GM21381 (cell line): ENCODE data around the gene KAZN.

Experiments used
- ATAC-seq: cut with Tn5 transposase; IDR thresholded peaks from one replicate; pipeline ENCODE4 v1.9.1; 2021; ENCODE audit warnings: mild to moderate bottlenecking, moderate library complexity; ENCODE audit not compliant: unreplicated experiment

The KAZN gene

GRCh38 chr1:14585728-14586127 is 12.8 kb upstream of the KAZN start:
- ATAC-seq = no peak

GRCh38 chr1:14590411-14591180 is 7.9 kb upstream of the KAZN start:
- no peak for ATAC-seq

- ATAC-seq = no peak
These were observed 6.9 kb upstream of the KAZN start for GRCh38 chr1:14591600-14591999.

DNA sequence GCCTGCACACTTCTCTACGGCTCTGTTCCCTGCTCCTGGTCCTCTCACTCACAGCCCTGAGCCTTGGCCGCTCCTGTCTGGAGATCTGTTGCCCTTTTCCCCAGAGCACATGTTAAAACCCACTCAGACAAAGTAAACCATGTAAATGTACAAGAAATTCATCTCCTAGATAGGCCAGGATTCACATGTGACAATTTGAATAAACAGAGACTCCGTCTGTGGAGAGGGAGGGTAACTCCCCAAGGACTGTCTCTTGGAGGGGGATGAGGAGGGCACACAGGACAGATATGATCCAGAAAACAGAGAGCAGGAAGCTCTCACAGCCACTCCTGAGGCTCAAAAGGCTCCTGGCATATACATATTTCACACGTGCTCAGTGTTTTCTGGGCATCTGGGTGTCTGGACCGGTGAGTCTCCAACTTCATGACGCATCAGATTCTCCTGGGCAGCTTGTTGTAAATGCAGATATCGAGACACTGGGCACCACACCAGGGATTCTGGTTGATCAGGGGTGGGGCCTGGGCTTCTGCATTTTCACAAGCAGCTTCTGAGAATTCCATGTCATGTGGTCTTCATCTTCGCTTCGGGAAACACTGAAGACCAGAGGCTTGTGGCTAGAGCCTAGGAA is 6.4 kb upstream of the KAZN start:
- ATAC-seq = no peak

DNA sequence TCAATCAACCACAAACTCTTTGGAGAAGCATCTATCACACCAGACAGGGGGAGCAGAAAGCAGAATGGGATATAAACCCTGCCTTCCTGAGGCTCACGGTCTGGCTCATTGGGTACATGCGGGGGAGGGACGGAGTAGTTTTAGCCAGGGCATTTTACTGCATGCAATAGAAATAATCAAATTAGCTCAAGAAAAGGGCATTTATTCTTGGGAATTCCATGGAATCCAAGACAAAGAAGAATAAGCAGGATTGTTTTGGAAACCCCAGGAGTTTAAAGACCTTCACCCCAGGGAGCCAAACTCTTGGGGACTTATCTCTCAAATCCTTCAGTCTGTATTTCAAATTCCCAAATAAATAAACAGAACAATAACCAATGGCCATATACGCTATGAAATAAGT is 5.2 kb upstream of the KAZN start:
- no peak for ATAC-seq

DNA sequence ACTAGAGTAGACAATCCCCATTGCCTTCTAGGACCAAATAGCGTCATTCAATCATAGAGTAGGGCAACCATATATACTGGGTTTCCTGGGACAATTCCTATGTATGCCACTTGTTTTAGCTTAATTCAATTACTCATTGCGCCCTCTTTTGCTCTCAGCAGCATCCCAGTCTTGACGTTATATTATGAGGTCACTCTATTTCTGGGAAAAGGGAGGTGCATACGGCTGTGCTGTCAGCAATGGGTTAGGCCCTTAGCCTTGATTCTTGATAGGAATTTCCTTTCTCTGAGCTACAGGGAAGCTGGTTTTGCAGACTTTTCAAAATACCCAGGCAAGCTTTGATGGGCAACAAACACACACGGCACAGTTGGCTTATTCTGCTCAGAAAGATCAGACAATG is 4.4 kb upstream of the KAZN start:
- no peak for ATAC-seq

DNA sequence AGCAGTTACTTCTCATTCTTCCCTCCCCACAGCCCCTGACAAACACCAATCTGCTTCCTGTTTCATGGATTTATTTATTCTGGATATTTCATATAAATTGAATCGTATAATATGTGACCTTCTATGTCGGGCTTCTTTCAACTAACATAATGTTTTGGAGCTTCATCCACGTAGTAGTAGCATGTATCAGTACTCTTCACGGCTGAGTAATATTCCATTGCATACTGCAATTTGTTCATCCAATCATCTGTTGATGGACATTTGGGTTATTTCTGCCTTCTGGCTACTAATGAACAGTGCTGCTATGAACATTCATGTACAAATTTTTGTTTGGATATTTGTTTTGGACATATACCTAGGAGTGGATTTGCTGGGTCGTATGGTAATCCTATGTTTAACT is 1.9 kb upstream of the KAZN start:
- ATAC-seq = no peak

DNA sequence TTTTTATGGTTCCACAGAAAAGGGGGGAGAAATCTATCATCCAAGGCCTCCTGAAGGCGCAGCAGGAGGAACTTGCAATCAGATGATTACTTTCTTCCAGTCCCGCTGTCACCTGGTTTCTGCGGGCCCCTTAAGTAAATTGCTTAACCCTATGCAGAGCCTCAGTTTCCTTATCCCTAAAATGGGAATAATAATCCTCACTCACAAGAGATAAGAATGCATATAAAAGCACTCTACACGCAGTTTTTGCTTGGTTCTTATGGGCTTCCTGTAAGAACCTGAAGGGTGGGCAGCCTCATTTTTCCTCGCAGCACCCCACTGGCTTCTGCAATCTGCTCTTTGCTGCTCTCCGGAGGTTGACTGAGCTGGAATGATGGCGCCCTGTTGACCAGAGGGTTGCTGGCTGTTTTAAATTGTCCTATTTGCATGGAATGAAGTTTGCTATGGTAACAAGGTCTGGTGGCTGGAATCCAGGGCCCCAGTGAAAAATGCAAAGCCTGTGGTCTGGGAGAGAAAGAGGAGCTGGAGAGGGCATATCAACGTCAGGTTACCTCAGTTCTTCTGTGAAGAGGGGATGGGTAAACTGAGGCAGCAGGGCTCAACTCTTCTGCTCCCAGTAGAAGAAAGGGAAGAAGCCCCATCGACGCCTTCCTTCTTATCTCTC is 1.0 kb upstream of the KAZN start:
- no peak for ATAC-seq

DNA sequence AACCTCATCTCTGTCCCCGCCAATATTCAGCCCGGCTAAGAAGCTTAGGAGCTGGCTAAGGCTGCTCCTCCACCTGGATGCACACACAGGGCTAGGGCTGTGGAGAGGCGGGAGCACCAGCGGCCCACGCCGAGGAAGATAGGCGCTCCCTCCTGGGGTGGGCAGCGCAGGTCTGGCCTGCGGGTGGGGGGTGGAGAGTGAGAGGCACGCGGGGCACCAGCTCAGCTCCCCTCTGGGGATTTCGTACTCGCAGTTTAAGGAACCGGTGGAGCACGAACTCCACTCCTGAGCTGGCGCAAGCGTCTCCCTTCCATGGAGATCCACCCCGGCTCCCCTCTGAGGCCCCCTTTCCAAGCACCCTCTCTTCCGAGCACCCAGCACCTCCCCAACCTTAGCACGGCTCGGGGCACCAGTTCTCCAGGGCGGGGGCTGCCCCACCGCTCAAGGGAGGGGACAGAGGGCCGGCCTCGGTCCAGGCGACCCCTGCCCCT is 433 bp upstream of the KAZN start:
- no peak for ATAC-seq

- no peak for ATAC-seq
These were observed 802 bp downstream of the KAZN start for GRCh38 chr1:14599183-14599791.

DNA sequence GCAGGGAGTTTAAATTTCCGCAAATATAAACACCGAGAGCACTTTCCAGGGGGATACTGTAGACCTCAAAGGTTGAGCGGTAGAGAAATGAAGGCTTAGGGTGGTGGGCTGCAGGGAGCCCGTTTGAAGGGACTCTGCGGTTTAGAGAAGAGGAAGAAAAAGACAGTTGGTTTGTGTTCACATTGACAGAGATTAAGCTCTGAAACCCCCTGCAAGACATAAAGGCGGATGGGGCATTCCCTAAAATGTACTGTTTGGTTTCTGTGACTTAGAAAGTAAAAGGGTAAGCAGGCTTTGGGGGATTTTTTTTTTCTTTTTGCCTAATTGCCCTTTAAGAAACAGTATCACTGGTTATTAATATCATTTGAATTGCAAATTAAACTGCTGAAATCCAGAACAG is 1.3 kb downstream of the KAZN start:
- ATAC-seq = no peak

GRCh38 chr1:14600405-14601112 is 2.1 kb downstream of the KAZN start:
- ATAC-seq = no peak

- ATAC-seq = no peak
These were observed 3.7 kb downstream of the KAZN start for GRCh38 chr1:14602136-14602535.

DNA sequence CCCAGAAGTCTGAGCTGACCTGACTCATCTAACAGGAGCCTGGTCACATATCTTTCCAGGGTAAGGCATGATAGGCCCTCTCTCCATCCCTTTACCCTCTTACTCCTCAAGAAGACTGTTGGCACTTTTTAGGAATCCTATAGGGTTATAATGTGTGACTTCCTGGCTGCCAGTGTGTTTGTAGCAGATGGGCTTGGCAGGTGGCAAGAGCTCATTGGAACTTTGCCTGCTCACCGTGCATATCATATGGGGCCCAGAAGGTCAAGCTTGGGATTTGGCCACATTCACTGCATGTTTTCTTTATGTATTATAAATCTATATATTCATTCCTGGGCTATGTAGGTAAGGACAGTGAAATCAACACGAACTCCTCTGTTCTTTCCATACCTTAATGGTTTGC is 5.2 kb downstream of the KAZN start:
- no peak for ATAC-seq

GRCh38 chr1:14604414-14604813 is 5.9 kb downstream of the KAZN start:
- no peak for ATAC-seq

- ATAC-seq = no peak
These were observed 7.5 kb downstream of the KAZN start for GRCh38 chr1:14605945-14606344.

GRCh38 chr1:14606632-14607031 is 8.1 kb downstream of the KAZN start:
- ATAC-seq = no peak

GRCh38 chr1:14607295-14607694 is 8.8 kb downstream of the KAZN start:
- no peak for ATAC-seq

GRCh38 chr1:14608308-14608707 is 9.8 kb downstream of the KAZN start:
- ATAC-seq = no peak

DNA sequence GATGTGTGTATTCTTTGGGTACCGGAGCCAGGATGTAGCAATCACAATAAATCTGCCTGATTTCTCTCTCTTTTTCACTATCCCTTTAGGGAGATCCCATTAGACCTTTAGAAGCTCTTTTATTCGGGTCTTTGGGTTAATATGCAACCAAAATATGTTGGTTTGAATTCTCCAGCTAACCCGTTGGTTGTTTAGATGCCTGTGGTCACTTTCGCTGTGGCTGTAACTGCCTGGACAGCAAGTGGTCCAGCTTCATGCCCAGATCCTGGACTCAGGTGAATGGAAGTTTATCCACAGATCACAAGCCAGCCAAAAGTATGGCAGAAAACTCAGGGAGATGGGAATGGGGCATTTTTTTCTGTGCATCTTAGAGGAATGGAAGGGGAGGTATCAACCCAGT is 12.3 kb downstream of the KAZN start:
- no peak for ATAC-seq

DNA sequence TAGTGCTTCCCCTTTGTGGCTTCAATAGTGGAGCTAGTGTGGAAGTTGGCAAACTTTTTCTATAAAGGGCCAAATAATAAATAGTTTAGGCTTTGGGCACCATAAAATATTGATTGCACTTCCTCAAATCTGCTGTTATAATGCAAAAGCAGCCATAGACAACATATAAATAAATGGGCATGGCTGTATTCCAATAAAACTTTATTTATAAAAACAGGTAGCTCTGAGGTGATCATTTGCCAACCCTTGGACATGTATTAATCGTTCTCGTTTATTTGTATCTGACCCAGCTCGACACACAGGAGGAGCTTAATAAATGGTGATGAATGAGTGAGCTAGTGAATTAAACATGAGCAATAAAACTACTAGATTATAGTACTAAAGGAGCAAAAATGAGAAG is 13.3 kb downstream of the KAZN start:
- no peak for ATAC-seq
